Adipose tissue (tissue), 3 donors: Measurements from ENCODE around the gene MESP2. TPM values are rescaled to one million over a fixed set of nuclear protein-coding genes. Genes with fewer than 3 reads are reported as not detected.

Source experiments
- H3K27ac ChIP-seq: one replicate; pipeline ENCODE4 v1.5.1; 2013; ENCODE audit warnings: low read depth, low read length
- WGBS, 3 donors: extraction: QIAGEN DNeasy Blood & Tissue Kit; methylation state at CpG; one replicate each; pipeline ENCODE4 v1.1.7; 2013; 5-methylcytosine and 5-hydroxymethylcytosine counted together
- polyA plus RNA-seq, 3 donors: library from polyadenylated mRNA; stranded (reverse); fragments of 200-250 nt; gene quantifications; one replicate each; pipeline ENCODE4 v1.2.3, GENCODE V29; 2013
- donor health status: healthy with polysubstance abuse.
- donor health status: Bipolar disorder and iron deficiency.
- donor health status: healthy.

The MESP2 gene
- polyA plus RNA-seq, 3 donors, result 0.21 to 1.5 (median 0.39) TPM

- WGBS, 3 donors, result 44 to 94% (median 84%) methylated on average over 5 of the region's 5 CpGs
Observed at GRCh38 chr15:89751748-89752147, 24.4 kb upstream of the MESP2 start.

GRCh38 chr15:89753855-89754254 lies 22.3 kb upstream of the MESP2 start:
- 71 to 83% (median 74%) methylated on average over 7 of the region's 7 CpGs for WGBS, 3 donors
- no peak overlapping the region for H3K27ac ChIP-seq

More at GRCh38 chr15:89751748-89752147, 24.4 kb upstream of the MESP2 start:
- no peak overlapping the region for H3K27ac ChIP-seq

GRCh38 chr15:89754361-89755154 lies 21.6 kb upstream of the MESP2 start:
- H3K27ac ChIP-seq, result no peak overlapping the region
- WGBS, 3 donors, result 72 to 84% (median 75%) methylated on average over 8 of the region's 8 CpGs

- WGBS, 3 donors, result 90 to 94% (median 93%) methylated on average over 4 of the region's 4 CpGs
- H3K27ac ChIP-seq, result no peak overlapping the region
Observed at GRCh38 chr15:89755701-89756100, 20.4 kb upstream of the MESP2 start.

- no peak overlapping the region for H3K27ac ChIP-seq
- 42 to 76% (median 71%) methylated on average over 7 of the region's 7 CpGs for WGBS, 3 donors
Observed at GRCh38 chr15:89756897-89757296, 19.2 kb upstream of the MESP2 start.

GRCh38 chr15:89758283-89758682 lies 17.8 kb upstream of the MESP2 start:
- H3K27ac ChIP-seq, result no peak overlapping the region
- 89 to 91% (median 90%) methylated on average over 8 of the region's 8 CpGs for WGBS, 3 donors

GRCh38 chr15:89758981-89759380 lies 17.2 kb upstream of the MESP2 start:
- WGBS, 3 donors, result 87 to 93% (median 89%) methylated on average over 8 of the region's 8 CpGs
- H3K27ac ChIP-seq, result no peak overlapping the region

GRCh38 chr15:89759835-89760234 lies 16.3 kb upstream of the MESP2 start:
- H3K27ac ChIP-seq, result no peak overlapping the region
- WGBS, 3 donors, result 86 to 93% (median 87%) methylated on average over 3 of the region's 3 CpGs

- WGBS, 3 donors, result 34 to 35% (median 34%) methylated on average over 16 of the region's 16 CpGs
- no peak overlapping the region for H3K27ac ChIP-seq
Observed at GRCh38 chr15:89760303-89761008, 15.7 kb upstream of the MESP2 start.

GRCh38 chr15:89761009-89761831 lies 14.9 kb upstream of the MESP2 start:
- H3K27ac ChIP-seq, result no peak overlapping the region
- 56 to 69% (median 65%) methylated on average over 16 to 18 of the region's 18 CpGs for WGBS, 3 donors

GRCh38 chr15:89761929-89762328 lies 14.2 kb upstream of the MESP2 start:
- 61 to 91% (median 85%) methylated on average over 5 of the region's 5 CpGs for WGBS, 3 donors
- H3K27ac ChIP-seq, result no peak overlapping the region

GRCh38 chr15:89765694-89766093 lies 10.4 kb upstream of the MESP2 start:
- WGBS, 3 donors, result 67 to 100% (median 100%) methylated on average over 1 of the region's 1 CpG
- H3K27ac ChIP-seq, result no peak overlapping the region

- 44 to 90% (median 86%) methylated on average over 16 of the region's 16 CpGs for WGBS, 3 donors
- H3K27ac ChIP-seq, result no peak overlapping the region
Observed at GRCh38 chr15:89766357-89767311, 9.5 kb upstream of the MESP2 start.

- 29 to 68% (median 67%) methylated on average over 8 of the region's 8 CpGs for WGBS, 3 donors
- no peak overlapping the region for H3K27ac ChIP-seq
Observed at GRCh38 chr15:89767411-89767915, 8.7 kb upstream of the MESP2 start.

- H3K27ac ChIP-seq, result no peak overlapping the region
- 35 to 68% (median 65%) methylated on average over 7 of the region's 7 CpGs for WGBS, 3 donors
Observed at GRCh38 chr15:89768071-89768500, 8.0 kb upstream of the MESP2 start.

GRCh38 chr15:89769366-89769765 lies 6.8 kb upstream of the MESP2 start:
- no peak overlapping the region for H3K27ac ChIP-seq
- 73 to 81% (median 75%) methylated on average over 3 of the region's 3 CpGs for WGBS, 3 donors

GRCh38 chr15:89770041-89770440 lies 6.1 kb upstream of the MESP2 start:
- 64 to 82% (median 80%) methylated on average over 3 of the region's 3 CpGs for whole genome bisulfite sequencing, 3 donors
- no peak overlapping the region for H3K27ac ChIP-seq
